Tibial artery (tissue), 4 donors: ENCODE measurements around the gene OPN1SW.

Experiments
- DNase-seq, 2 donors: peaks; one replicate each; pipeline ENCODE4 v3.0.0-alpha.2; 2019
- H3K27ac ChIP-seq, 2 donors: fragments of 200-600 bp; sonication (generic) in 1 of 2; 1 replicate in 1 of 2; 2 replicates in 1 of 2; pipeline ENCODE4 v1.5.1; 2018 to 2019; ENCODE audit warnings: mild to moderate bottlenecking in 1 of 2
- H3K27me3 ChIP-seq, 2 donors: fragments of 200-600 bp; sonication (generic) in 1 of 2; one replicate each; pipeline versions ENCODE4 v1.5.1 to v1.6.0; 2016 to 2019
- H3K36me3 ChIP-seq, 3 donors: fragments of 200-600 bp; sonication (generic) in 2 of 3; one replicate each; pipeline ENCODE4 v1.5.1; 2016 to 2019; ENCODE audit warnings: mild to moderate bottlenecking in 2 of 3
- H3K4me1 ChIP-seq, 4 donors: fragments of 200-600 bp; sonication (generic) in 2 of 4; 1 replicate in 3 of 4; 2 replicates in 1 of 4; pipeline ENCODE4 v1.5.1; 2016 to 2019
- H3K4me3 ChIP-seq, 2 donors: fragments of 200-600 bp; sonication (generic) in 1 of 2; 1 replicate in 1 of 2; 2 replicates in 1 of 2; pipeline ENCODE4 v1.5.1; 2018 to 2019; ENCODE audit warnings: mild to moderate bottlenecking in 2 of 2
- H3K9me3 ChIP-seq, 3 donors: fragments of 200-600 bp; sonication (generic) in 1 of 3; one replicate each; pipeline ENCODE4 v1.5.1; 2016 to 2019
- CTCF ChIP-seq, 2 experiments: fragments of 200-600 bp in 1 of 2; fragments of 450-650 bp in 1 of 2; IDR thresholded peaks; one replicate each; pipeline ENCODE4 v1.5.1; 2017 to 2019; ENCODE audit warnings: antibody characterized with exemption in 2 of 2, mild to moderate bottlenecking in 1 of 2, moderate library complexity in 1 of 2
- intact Hi-C: fragments of 100-400 bp; cut with DNase I; formaldehyde crosslinking; loops from one replicate; pipeline ENCODE4 v1.15.0; 2023; ENCODE audit warnings: low total_unique reads

OPN1SW gene

GRCh38 chr7:128807191-128807590, 31.6 kb upstream of the OPN1SW start:
- H3K27me3 ChIP-seq, result no peaks in the 10 kb centered on the region
- DNase-seq, result no peak
- H3K27ac ChIP-seq, result no peak overlapping the region
- H3K4me1 ChIP-seq, result no peaks in the 10 kb centered on the region
- TF ChIP-seq CTCF (IDR thresholded peaks at IDR 0.05), result no peak
- intact Hi-C loops, result no loop called here
- no peak overlapping the region for H3K4me3 ChIP-seq
- H3K9me3 ChIP-seq, result no peaks in the 10 kb centered on the region
- H3K36me3 ChIP-seq, result peaks cover 0 to 33% (median 24%) of the 10 kb centered on the region in 3 donors

- Histone ChIP-seq H3K4me1 (no peaks in the 10 kb centered on the region), H3K27ac (no peak overlapping the region), H3K36me3 (peaks cover 0 to 31% (median 29%) of the 10 kb centered on the region in 3 donors), H3K9me3 (no peaks in the 10 kb centered on the region), H3K27me3 (no peaks in the 10 kb centered on the region), H3K4me3 (no peak overlapping the region)
- intact Hi-C loops, result no loop called here
- no peak for TF ChIP-seq CTCF (IDR thresholded peaks at IDR 0.05)
- no peak for DNase-seq
Measured at GRCh38 chr7:128805225-128805624, 29.6 kb upstream of the OPN1SW start.

GRCh38 chr7:128804484-128804883, 28.9 kb upstream of the OPN1SW start:
- Histone ChIP-seq H3K27me3 (no peaks in the 10 kb centered on the region), H3K36me3 (peaks cover 0 to 29% (median 28%) of the 10 kb centered on the region in 3 donors), H3K9me3 (no peaks in the 10 kb centered on the region), H3K4me3 (no peak overlapping the region), H3K27ac (no peak overlapping the region), H3K4me1 (no peaks in the 10 kb centered on the region)
- intact Hi-C loops, result no loop called here
- no peak for TF ChIP-seq CTCF (IDR thresholded peaks at IDR 0.05)
- DNase-seq, result no peak

GRCh38 chr7:128801667-128802418, 26.2 kb upstream of the OPN1SW start:
- TF ChIP-seq CTCF (IDR thresholded peaks at IDR 0.05), result no peak
- no peaks in the 10 kb centered on the region for H3K27me3 ChIP-seq
- intact Hi-C loops, result no loop called here
- H3K4me1 ChIP-seq, result no peaks in the 10 kb centered on the region
- no peak overlapping the region for H3K4me3 ChIP-seq
- H3K36me3 ChIP-seq, result peaks cover 0 to 29% (median 20%) of the 10 kb centered on the region in 3 donors
- no peak for DNase-seq
- H3K9me3 ChIP-seq, result no peaks in the 10 kb centered on the region
- no peak overlapping the region for H3K27ac ChIP-seq

GRCh38 chr7:128801003-128801402, 25.4 kb upstream of the OPN1SW start:
- peaks cover 0 to 21% (median 13%) of the 10 kb centered on the region in 3 donors for H3K36me3 ChIP-seq
- intact Hi-C loops, result no loop called here
- H3K27me3 ChIP-seq, result no peaks in the 10 kb centered on the region
- no peak overlapping the region for H3K27ac ChIP-seq
- no peak for DNase-seq
- no peak for TF ChIP-seq CTCF (IDR thresholded peaks at IDR 0.05)
- no peak overlapping the region for H3K4me3 ChIP-seq
- no peaks in the 10 kb centered on the region for H3K4me1 ChIP-seq
- H3K9me3 ChIP-seq, result no peaks in the 10 kb centered on the region
